Neuron (in vitro differentiated cells): ENCODE results near the gene RPL23.

ENCODE experiments used
- H2AFZ ChIP-seq: one replicate; pipeline ENCODE4 v1.6.1; 2013; ENCODE audit warnings: low read depth, mild to moderate bottlenecking, inconsistent platforms, low read length, moderate library complexity
- H3K27me3 ChIP-seq: one replicate; pipeline ENCODE4 v1.6.1; 2013; ENCODE audit warnings: low read length; ENCODE audit not compliant: insufficient read depth
- H3K36me3 ChIP-seq: one replicate; pipeline ENCODE4 v1.6.1; 2013; ENCODE audit warnings: low read length; ENCODE audit not compliant: insufficient read depth
- H3K4me1 ChIP-seq: one replicate; pipeline ENCODE4 v1.6.1; 2013; ENCODE audit warnings: low read length; ENCODE audit not compliant: insufficient read depth
- H3K4me3 ChIP-seq: 2 replicates; pipeline ENCODE4 v1.5.1; 2013; ENCODE audit warnings: mild to moderate bottlenecking, low read length, moderate library complexity
- H3K9me3 ChIP-seq: one replicate; pipeline ENCODE4 v1.6.1; 2013; ENCODE audit warnings: low read length

The RPL23 gene

GRCh38 chr17:38825762-38826247, 27.7 kb downstream of the RPL23 start:
- Histone ChIP-seq H3K4me3 (peak overlapping the region; percentile 95), H3K36me3 (peaks cover 6% of the 10 kb centered on the region), H3K27me3 (no peaks in the 10 kb centered on the region), H3K4me1 (peaks cover 16% of the 10 kb centered on the region), H3K9me3 (no peaks in the 10 kb centered on the region), H2AFZ (peak overlapping the region; percentile 4)

GRCh38 chr17:38824899-38825761, 28.4 kb downstream of the RPL23 start, which contains the start of gene CWC25:
Gene CWC25 (minus strand): TSS chr17:38825321. CDS start chr17:38825183, 138 bp downstream.
- Histone ChIP-seq H3K27me3 (no peaks in the 10 kb centered on the region), H3K4me1 (peaks cover 16% of the 10 kb centered on the region), H3K9me3 (no peaks in the 10 kb centered on the region), H3K4me3 (peak within 1 kb of the TSS; percentile 95), H2AFZ (peak within 1 kb of the TSS; percentile 4), H3K36me3 (peaks cover 13% of the 10 kb centered on the region)

DNA sequence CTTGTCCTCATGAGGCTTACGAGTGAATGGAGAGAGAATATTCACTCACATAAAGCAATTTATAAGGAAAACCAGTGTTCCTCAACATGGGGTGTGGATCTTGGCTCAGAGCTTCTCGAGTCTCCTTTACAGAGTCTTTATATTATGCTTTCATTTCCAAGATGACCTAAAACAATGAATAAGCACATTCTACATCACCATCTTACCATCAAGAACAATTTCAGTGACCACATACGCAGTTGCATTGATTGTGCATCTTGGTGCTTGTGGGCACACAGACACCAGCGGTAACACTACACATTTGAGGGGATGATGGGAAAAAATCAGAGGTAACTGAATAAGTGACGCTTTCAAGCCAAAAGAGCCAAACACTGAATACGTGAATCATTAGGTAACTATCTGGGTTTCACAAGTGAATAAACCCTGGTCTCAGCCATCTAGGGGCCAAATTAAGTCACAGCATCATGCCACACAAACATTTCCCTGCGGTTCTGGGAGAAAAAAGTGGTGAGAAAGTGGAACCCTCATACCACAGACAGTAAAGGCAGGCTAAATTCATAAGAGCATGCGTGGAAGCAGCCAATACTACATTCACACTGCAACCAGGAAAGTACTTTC, 37.8 kb downstream of the RPL23 start:
- peaks cover 46% of the 10 kb centered on the region for H3K36me3 ChIP-seq
- no peaks in the 10 kb centered on the region for H3K27me3 ChIP-seq
- no peak overlapping the region for H3K4me3 ChIP-seq
- no peaks in the 10 kb centered on the region for H3K9me3 ChIP-seq
- H2AFZ ChIP-seq, result no peak overlapping the region
- no peaks in the 10 kb centered on the region for H3K4me1 ChIP-seq

DNA sequence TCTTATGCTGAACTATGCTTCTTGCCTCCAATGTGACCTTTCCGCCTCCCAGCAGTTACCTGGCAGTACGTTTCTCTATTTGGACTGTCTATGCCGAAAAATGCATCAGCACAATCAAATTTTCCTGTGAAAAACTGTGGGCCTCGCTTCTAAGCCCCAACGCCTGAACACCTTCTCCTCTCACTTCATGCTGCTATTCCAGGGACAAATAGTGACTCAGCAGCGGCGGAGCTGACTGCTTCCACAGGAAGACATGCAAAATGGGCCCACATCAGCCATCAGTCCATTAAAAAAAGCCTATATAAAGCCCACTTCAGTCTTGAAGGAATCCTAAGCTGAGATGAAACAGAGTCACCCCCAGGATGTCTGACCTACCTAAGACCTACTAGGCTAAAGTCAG, 43.7 kb downstream of the RPL23 start:
- Histone ChIP-seq H3K27me3 (no peaks in the 10 kb centered on the region), H2AFZ (no peak overlapping the region), H3K9me3 (no peaks in the 10 kb centered on the region), H3K4me1 (no peaks in the 10 kb centered on the region), H3K4me3 (no peak overlapping the region), H3K36me3 (peaks cover 58% of the 10 kb centered on the region)

DNA sequence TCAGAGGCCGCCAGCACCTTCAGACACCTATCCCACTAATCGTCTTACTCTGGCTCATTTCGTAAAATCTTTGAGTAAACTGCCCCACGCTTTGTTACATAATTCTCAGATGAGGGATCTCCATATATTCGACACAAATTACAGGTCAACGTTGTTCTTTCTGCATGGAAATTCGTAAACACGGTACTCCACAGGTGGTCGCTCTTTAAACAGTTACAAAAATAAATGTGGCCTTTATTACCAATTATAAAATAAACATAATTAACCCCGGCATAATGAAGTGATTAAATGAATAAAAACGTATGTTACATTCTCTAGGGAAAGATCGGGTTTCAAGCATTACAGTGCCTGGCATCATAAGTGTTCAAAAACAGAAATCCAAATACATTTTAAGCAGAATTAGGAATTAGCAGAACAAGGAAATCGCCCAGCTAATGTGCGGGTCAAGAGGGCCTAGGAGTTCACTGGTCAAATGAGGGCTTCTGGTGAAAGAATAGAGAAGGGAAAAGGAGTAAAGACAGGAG, 53.2 kb downstream of the RPL23 start:
- H2AFZ ChIP-seq, result no peak overlapping the region
- no peaks in the 10 kb centered on the region for H3K27me3 ChIP-seq
- peaks cover 44% of the 10 kb centered on the region for H3K36me3 ChIP-seq
- peaks cover 22% of the 10 kb centered on the region for H3K4me1 ChIP-seq
- no peaks in the 10 kb centered on the region for H3K9me3 ChIP-seq
- peak overlapping the region; percentile 97 for H3K4me3 ChIP-seq

DNA sequence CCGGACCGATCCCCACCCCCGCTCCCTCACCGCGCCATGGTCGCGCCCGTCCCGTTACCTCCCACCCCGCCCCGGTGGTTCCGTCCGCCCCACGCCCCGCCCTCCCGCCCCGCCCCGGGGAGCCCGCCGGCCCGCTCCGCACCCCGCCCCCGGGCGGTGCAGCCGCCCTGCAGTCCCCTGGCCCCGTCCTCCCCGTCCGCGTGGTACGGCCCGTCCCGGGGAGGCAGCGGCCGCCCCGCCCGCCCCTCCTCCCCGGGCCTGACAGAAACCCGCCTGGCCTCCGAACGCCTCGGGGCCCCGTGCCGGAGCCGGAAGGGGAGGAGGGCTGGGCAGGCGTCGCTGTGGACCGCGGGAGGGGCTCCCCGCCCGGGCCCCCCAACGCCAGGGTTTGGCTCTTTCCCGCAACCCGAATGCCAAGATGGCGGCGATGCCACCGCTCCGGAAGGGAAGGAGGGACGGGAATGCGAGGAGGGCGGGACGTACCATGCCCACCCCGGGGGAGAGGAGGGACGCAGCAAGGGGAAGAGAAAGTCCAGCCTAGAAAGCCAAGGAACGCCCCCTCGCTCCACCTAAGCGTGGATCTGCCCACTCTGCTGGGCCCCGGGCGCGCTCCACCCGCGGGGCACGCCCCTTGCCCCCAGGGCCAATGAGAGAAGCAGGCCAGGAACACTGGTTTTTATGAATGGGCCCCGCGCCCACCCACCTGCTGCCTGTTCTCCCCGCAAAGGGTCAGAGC, 53.9 kb downstream of the RPL23 start, which contains the start of gene PIP4K2B:
Gene PIP4K2B (minus strand): TSS at position 56 of the 736 bp plus-strand sequence. CDS start 132 bp downstream, outside the sequence.
- Histone ChIP-seq H3K36me3 (peaks cover 43% of the 10 kb centered on the region), H3K27me3 (no peaks in the 10 kb centered on the region), H2AFZ (no peak within 1 kb of the TSS), H3K4me1 (peaks cover 22% of the 10 kb centered on the region), H3K4me3 (peak within 1 kb of the TSS; percentile 97), H3K9me3 (no peaks in the 10 kb centered on the region)

- Histone ChIP-seq H3K4me1 (peaks cover 22% of the 10 kb centered on the region), H3K9me3 (no peaks in the 10 kb centered on the region), H2AFZ (no peak overlapping the region), H3K4me3 (peak overlapping the region; percentile 97), H3K36me3 (peaks cover 38% of the 10 kb centered on the region), H3K27me3 (no peaks in the 10 kb centered on the region)
Measured at GRCh38 chr17:38798614-38799500, 54.7 kb downstream of the RPL23 start.
